Dendritic cell treated with granulocyte-macrophage colony-stimulating factor and Interleukin-4, amounts not matched to agents 40 ng/mL and 50 ng/mL, for 4 days (primary cell): ENCODE data around the gene PXDC1.

ENCODE experiments used
- H3K27ac Mint-ChIP-seq: one replicate; pipeline ENCODE4 v1.8.0; 2022; ENCODE audit warnings: mild to moderate bottlenecking, mixed read lengths
- H3K27me3 Mint-ChIP-seq: one replicate; pipeline ENCODE4 v1.8.0; 2022; ENCODE audit warnings: mild to moderate bottlenecking, mixed read lengths
- H3K36me3 Mint-ChIP-seq: one replicate; pipeline ENCODE4 v1.8.0; 2022; ENCODE audit warnings: low read depth, mixed read lengths
- H3K4me1 Mint-ChIP-seq: one replicate; pipeline ENCODE4 v1.8.0; 2022; ENCODE audit warnings: low read depth, mixed read lengths
- H3K4me3 Mint-ChIP-seq: one replicate; pipeline ENCODE4 v1.8.0; 2022; ENCODE audit warnings: mild to moderate bottlenecking, moderate library complexity, mixed read lengths
- H3K9me3 Mint-ChIP-seq: one replicate; pipeline ENCODE4 v1.8.0; 2022; ENCODE audit warnings: mixed read lengths
- intact Hi-C: fragments of 100-400 bp; cut with micrococcal nuclease; formaldehyde crosslinking; loops from one replicate; pipeline ENCODE4 v1.15.0; 2022

PXDC1 gene

GRCh38 chr6:3751730-3752530 lies 417 bp upstream of the PXDC1 start:
- Mint-ChIP-seq H3K4me1 (peaks cover 46% of the 10 kb centered on the region), H3K36me3 (peaks cover 33% of the 10 kb centered on the region), H3K9me3 (no peaks in the 10 kb centered on the region), H3K4me3 (peak overlapping the region; percentile 82), H3K27me3 (peaks cover 44% of the 10 kb centered on the region), H3K27ac (peak overlapping the region; percentile 88)
- intact Hi-C loops = loop anchor here (2.0 kb wide), 1 partner anchor 97 kb away; the partner anchor contains the start of gene FAM50B

DNA sequence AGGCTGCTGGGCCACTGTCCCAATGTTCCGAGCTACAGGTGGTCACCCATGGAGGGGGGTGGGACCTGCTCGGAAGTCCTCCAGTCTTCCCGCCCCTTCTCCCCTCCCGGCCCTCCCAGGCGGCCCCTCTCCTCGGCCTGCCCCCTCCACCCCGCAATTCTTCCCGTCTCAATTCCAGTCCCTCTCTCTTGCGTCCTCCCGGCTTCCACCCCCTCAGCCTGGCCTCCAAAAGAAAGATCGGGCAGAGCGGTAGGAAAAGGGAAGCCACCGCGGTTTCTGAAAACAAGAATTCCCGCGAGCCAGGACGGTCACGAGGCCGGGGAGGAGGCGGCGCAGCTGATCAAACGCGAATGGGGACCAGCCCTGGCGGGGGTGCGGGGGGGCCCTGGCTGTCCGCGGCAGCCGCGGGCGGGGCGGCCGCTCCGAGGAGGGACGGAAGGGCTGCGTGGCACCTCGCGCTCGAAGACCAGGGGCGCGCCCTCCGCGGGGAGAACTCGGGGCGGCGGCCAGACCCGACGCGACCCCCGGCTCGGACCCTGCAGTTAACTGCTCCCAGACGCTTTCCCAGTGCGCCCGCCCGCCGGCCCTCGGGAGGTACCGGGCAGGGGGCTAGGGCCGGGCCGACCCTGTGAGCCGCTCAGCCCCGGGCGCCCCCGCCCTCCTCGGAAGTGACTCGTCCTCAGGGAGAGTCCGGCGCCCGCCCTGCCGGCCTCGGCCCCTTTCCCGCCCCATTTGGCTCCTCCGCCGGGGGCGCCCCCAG lies 1.0 kb downstream of the PXDC1 start:
- intact Hi-C loops = loop anchor here (2.0 kb wide), 1 partner anchor 98 kb away; the partner anchor contains the start of gene FAM50B
- Mint-ChIP-seq H3K27me3 (peaks cover 37% of the 10 kb centered on the region), H3K4me3 (peak overlapping the region; percentile 82), H3K27ac (peak overlapping the region; percentile 88), H3K36me3 (peaks cover 44% of the 10 kb centered on the region), H3K4me1 (peaks cover 58% of the 10 kb centered on the region), H3K9me3 (no peaks in the 10 kb centered on the region)

DNA sequence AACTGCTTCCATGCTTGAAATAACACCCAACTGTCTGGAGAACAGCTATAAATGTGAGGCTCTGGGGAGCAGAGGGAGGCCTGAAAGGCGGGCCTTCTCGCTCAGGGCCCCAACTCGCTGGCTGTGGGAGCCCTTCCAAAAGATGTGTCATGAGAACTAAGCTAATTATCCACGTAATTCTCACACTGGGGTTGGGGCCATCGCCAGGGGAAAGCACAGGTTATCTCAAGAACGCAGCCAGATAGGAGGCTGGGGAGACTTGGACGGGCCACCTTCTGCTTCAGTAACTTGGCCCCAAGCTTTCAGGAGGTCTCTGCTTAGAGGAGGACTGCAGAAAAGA lies 1.6 kb downstream of the PXDC1 start:
- H3K4me1 Mint-ChIP-seq = peaks cover 58% of the 10 kb centered on the region

GRCh38 chr6:3749067-3749841 lies 2.3 kb downstream of the PXDC1 start:
- Mint-ChIP-seq H3K4me1 (peaks cover 61% of the 10 kb centered on the region), H3K9me3 (no peaks in the 10 kb centered on the region), H3K27ac (peak overlapping the region; percentile 88), H3K36me3 (peaks cover 48% of the 10 kb centered on the region), H3K27me3 (peaks cover 28% of the 10 kb centered on the region), H3K4me3 (peak overlapping the region; percentile 82)
- intact Hi-C loops = no loop called here

More for the DNA sequence above, 1.6 kb downstream of the PXDC1 start:
- Mint-ChIP-seq H3K27ac (peak overlapping the region; percentile 88), H3K27me3 (peaks cover 34% of the 10 kb centered on the region), H3K36me3 (peaks cover 47% of the 10 kb centered on the region), H3K9me3 (no peaks in the 10 kb centered on the region), H3K4me3 (peak overlapping the region; percentile 82)
- intact Hi-C loops = loop anchor here (2.0 kb wide), 1 partner anchor 99 kb away; the partner anchor contains the start of gene FAM50B

GRCh38 chr6:3748208-3749066 lies 3.1 kb downstream of the PXDC1 start:
- Mint-ChIP-seq H3K4me3 (no peak overlapping the region), H3K4me1 (peaks cover 69% of the 10 kb centered on the region), H3K27me3 (peaks cover 21% of the 10 kb centered on the region), H3K27ac (no peak overlapping the region), H3K9me3 (no peaks in the 10 kb centered on the region), H3K36me3 (peaks cover 54% of the 10 kb centered on the region)
- intact Hi-C loops = no loop called here

DNA sequence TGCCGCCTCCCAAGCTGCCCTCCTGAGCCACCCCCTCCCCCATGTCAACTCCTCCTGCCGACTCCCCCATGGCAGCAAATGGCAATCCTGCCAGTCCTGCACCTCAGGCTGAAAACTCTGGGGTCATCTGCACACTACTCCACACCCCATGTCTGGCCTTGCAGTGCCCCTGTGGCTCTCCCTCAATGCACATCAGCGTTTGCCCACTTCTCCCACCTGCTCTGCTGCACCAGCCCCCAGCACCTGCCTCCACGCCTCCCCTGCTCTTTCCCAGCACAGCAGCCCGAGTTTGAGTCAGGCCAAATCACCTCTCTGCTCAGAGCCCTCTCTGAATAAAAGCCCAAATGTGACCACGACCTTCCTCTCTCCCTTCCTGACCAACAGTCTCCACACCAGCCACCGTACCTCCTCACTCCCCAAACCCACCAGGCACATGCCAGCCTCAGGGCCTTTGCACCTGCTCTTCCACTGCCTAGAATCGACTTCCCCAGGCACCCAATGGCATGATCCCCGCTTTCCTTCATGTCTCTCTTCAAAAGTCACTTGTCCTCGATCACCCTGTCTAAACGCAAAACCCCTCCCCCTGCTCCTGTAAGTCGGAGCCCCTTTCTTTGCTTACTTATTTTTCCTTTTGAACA lies 4.3 kb downstream of the PXDC1 start:
- H3K27ac Mint-ChIP-seq = no peak overlapping the region
- H3K27me3 Mint-ChIP-seq = peaks cover 8% of the 10 kb centered on the region
- peaks cover 54% of the 10 kb centered on the region for H3K36me3 Mint-ChIP-seq
- no peaks in the 10 kb centered on the region for H3K9me3 Mint-ChIP-seq
- no peak overlapping the region for H3K4me3 Mint-ChIP-seq
- peaks cover 70% of the 10 kb centered on the region for H3K4me1 Mint-ChIP-seq
- intact Hi-C loops = no loop called here

DNA sequence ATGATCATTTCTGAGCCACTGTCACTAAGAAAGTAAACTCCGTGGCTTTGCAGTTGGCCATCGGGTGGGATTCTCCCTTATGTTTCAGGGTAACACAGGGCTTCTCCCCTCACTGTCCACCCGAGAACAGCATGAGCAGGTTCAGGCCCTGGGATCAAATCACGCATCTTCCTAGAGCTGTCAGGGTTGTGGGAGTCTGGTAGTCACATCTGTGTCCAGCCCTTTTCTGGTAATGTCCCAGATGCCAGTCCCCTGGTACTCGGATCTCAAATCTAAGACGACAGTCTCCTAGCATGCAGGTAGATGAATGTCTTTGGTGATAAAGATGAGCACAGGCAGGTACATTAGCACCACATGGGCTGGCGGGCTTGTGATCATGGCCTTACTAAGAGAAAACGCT lies 4.8 kb downstream of the PXDC1 start:
- intact Hi-C loops = no loop called here
- H3K27ac Mint-ChIP-seq = no peak overlapping the region

GRCh38 chr6:3746119-3746691 lies 5.3 kb downstream of the PXDC1 start:
- intact Hi-C loops = no loop called here
- peaks cover 72% of the 10 kb centered on the region for H3K4me1 Mint-ChIP-seq
- peaks cover 63% of the 10 kb centered on the region for H3K36me3 Mint-ChIP-seq
- no peaks in the 10 kb centered on the region for H3K9me3 Mint-ChIP-seq
- H3K27me3 Mint-ChIP-seq = peaks cover 9% of the 10 kb centered on the region
- H3K4me3 Mint-ChIP-seq = no peak overlapping the region
- no peak overlapping the region for H3K27ac Mint-ChIP-seq

More for the DNA sequence above, 4.8 kb downstream of the PXDC1 start:
- H3K9me3 Mint-ChIP-seq = no peaks in the 10 kb centered on the region
- no peak overlapping the region for H3K4me3 Mint-ChIP-seq
- peaks cover 72% of the 10 kb centered on the region for H3K4me1 Mint-ChIP-seq
- H3K36me3 Mint-ChIP-seq = peaks cover 58% of the 10 kb centered on the region
- H3K27me3 Mint-ChIP-seq = peaks cover 7% of the 10 kb centered on the region

GRCh38 chr6:3745566-3746118 lies 5.9 kb downstream of the PXDC1 start:
- Mint-ChIP-seq H3K4me1 (peaks cover 72% of the 10 kb centered on the region), H3K4me3 (no peak overlapping the region), H3K27ac (no peak overlapping the region), H3K9me3 (no peaks in the 10 kb centered on the region), H3K36me3 (peaks cover 68% of the 10 kb centered on the region), H3K27me3 (peaks cover 9% of the 10 kb centered on the region)
- intact Hi-C loops = no loop called here

- Mint-ChIP-seq H3K27ac (no peak overlapping the region), H3K4me3 (no peak overlapping the region), H3K27me3 (peaks cover 9% of the 10 kb centered on the region), H3K9me3 (no peaks in the 10 kb centered on the region), H3K4me1 (peaks cover 72% of the 10 kb centered on the region), H3K36me3 (peaks cover 65% of the 10 kb centered on the region)
- intact Hi-C loops = loop anchor here (5.0 kb wide), 4 partner anchors 232 to 412 kb away; no protein-coding TSS in a partner anchor
Observed at GRCh38 chr6:3744901-3745470, 6.5 kb downstream of the PXDC1 start.

GRCh38 chr6:3744211-3744900 lies 7.2 kb downstream of the PXDC1 start:
- H3K27ac Mint-ChIP-seq = no peak overlapping the region
- peaks cover 60% of the 10 kb centered on the region for H3K36me3 Mint-ChIP-seq
- no peaks in the 10 kb centered on the region for H3K9me3 Mint-ChIP-seq
- H3K4me1 Mint-ChIP-seq = peaks cover 65% of the 10 kb centered on the region
- intact Hi-C loops = loop anchor here (5.0 kb wide), 4 partner anchors 233 to 413 kb away; no protein-coding TSS in a partner anchor
- H3K27me3 Mint-ChIP-seq = peaks cover 5% of the 10 kb centered on the region
- H3K4me3 Mint-ChIP-seq = no peak overlapping the region
